DND-41 (cell line): ENCODE results near the gene KXD1.

Experiments used
- CTCF ChIP-seq: IDR thresholded peaks from 2 replicates; pipeline ENCODE4 v1.5.1; 2012; ENCODE audit warnings: borderline replicate concordance, low read length, moderate library complexity, mild to moderate bottlenecking; ENCODE audit not compliant: poor library complexity, severe bottlenecking; ENCODE audit errors: extremely low read depth
- EZH2 ChIP-seq: IDR thresholded peaks from 3 replicates; pipeline ENCODE4 v1.6.1; 2012; ENCODE audit warnings: borderline replicate concordance, low read depth, mild to moderate bottlenecking, moderate library complexity, low read length, inconsistent platforms; ENCODE audit not compliant: severe bottlenecking

- no peak for TF ChIP-seq CTCF
- TF ChIP-seq EZH2: no peak
Measured at GRCh38 chr19:18605546-18606280, 48.0 kb downstream of the KXD1 start.
